ENCODE results near the gene CDH13. TPM values are rescaled to one million over a fixed set of nuclear protein-coding genes. Genes with fewer than 3 reads are reported as not detected.
A peak's percentile ranks its signal among the peaks of the same experiment; 100 is the strongest.

Gene CDH13
- total RNA-seq, 1 donor from 2014 or later: 81.1 TPM

GRCh38 chr16:82664181-82664580 lies 37.4 kb downstream of the CDH13 start:
- Mint-ChIP-seq H3K27me3 (ENCODE audit: unreplicated experiment) (peaks cover 6% of the 10 kb centered on the region), H3K36me3 (ENCODE audit: unreplicated experiment) (no peaks in the 10 kb centered on the region), H3K9me3 (ENCODE audit: unreplicated experiment) (peaks cover 2% of the 10 kb centered on the region), H3K4me1 (ENCODE audit: low read depth, unreplicated experiment) (peaks cover 6% of the 10 kb centered on the region), H3K27ac (ENCODE audit: unreplicated experiment) (no peak overlapping the region), H3K4me3 (ENCODE audit: unreplicated experiment) (no peak overlapping the region)
- DNase-seq: no peak
- TF ChIP-seq CTCF (IDR thresholded peaks at IDR 0.05; ENCODE audit: partially characterized antibody, unreplicated experiment): no peak

- no peak overlapping the region for H3K27ac Mint-ChIP-seq (ENCODE audit: unreplicated experiment)
- H3K27me3 Mint-ChIP-seq (ENCODE audit: unreplicated experiment): peaks cover 3% of the 10 kb centered on the region
- DNase-seq: no peak
- H3K9me3 Mint-ChIP-seq (ENCODE audit: unreplicated experiment): peaks cover 2% of the 10 kb centered on the region
- no peak overlapping the region for H3K4me3 Mint-ChIP-seq (ENCODE audit: unreplicated experiment)
- H3K36me3 Mint-ChIP-seq (ENCODE audit: unreplicated experiment): no peaks in the 10 kb centered on the region
- H3K4me1 Mint-ChIP-seq (ENCODE audit: low read depth, unreplicated experiment): peaks cover 5% of the 10 kb centered on the region
- no peak for TF ChIP-seq CTCF (IDR thresholded peaks at IDR 0.05; ENCODE audit: partially characterized antibody, unreplicated experiment)
Measured at GRCh38 chr16:82665025-82665424, 38.3 kb downstream of the CDH13 start.

DNA sequence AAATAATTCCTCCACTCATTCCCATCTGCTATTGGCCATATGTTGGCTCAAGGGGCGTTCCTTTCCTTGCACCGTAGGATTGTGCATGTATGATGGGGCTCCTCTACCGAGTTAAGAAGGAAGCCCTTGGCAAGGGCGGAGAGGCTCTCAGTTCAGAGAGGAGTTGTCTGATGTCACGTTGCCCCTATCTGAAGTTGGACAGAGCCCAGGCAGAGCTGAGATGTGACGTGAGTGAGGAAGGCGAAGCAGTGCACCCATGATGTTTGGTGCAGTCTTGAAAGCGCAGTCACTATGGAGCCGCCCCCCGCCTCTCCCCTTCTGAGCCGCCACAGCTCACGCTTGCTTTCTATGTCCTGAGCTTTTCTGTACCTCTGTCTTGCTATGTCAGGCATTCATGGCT lies 40.7 kb downstream of the CDH13 start:
- Mint-ChIP-seq H3K9me3 (ENCODE audit: unreplicated experiment) (peaks cover 5% of the 10 kb centered on the region), H3K4me1 (ENCODE audit: low read depth, unreplicated experiment) (no peaks in the 10 kb centered on the region)

GRCh38 chr16:82668094-82668493 lies 41.3 kb downstream of the CDH13 start:
- H3K36me3 Mint-ChIP-seq (ENCODE audit: unreplicated experiment): no peaks in the 10 kb centered on the region
- no peak for DNase-seq
- peaks cover 3% of the 10 kb centered on the region for H3K27me3 Mint-ChIP-seq (ENCODE audit: unreplicated experiment)
- no peak overlapping the region for H3K4me3 Mint-ChIP-seq (ENCODE audit: unreplicated experiment)
- H3K27ac Mint-ChIP-seq (ENCODE audit: unreplicated experiment): no peak overlapping the region
- no peaks in the 10 kb centered on the region for H3K4me1 Mint-ChIP-seq (ENCODE audit: low read depth, unreplicated experiment)
- peaks cover 5% of the 10 kb centered on the region for H3K9me3 Mint-ChIP-seq (ENCODE audit: unreplicated experiment)
- TF ChIP-seq CTCF (IDR thresholded peaks at IDR 0.05; ENCODE audit: partially characterized antibody, unreplicated experiment): no peak

More for the DNA sequence above, 40.7 kb downstream of the CDH13 start:
- H3K36me3 Mint-ChIP-seq (ENCODE audit: unreplicated experiment): no peaks in the 10 kb centered on the region
- no peak overlapping the region for H3K27ac Mint-ChIP-seq (ENCODE audit: unreplicated experiment)
- H3K27me3 Mint-ChIP-seq (ENCODE audit: unreplicated experiment): peaks cover 3% of the 10 kb centered on the region
- TF ChIP-seq CTCF (IDR thresholded peaks at IDR 0.05; ENCODE audit: partially characterized antibody, unreplicated experiment): no peak
- DNase-seq: no peak
- no peak overlapping the region for H3K4me3 Mint-ChIP-seq (ENCODE audit: unreplicated experiment)

DNA sequence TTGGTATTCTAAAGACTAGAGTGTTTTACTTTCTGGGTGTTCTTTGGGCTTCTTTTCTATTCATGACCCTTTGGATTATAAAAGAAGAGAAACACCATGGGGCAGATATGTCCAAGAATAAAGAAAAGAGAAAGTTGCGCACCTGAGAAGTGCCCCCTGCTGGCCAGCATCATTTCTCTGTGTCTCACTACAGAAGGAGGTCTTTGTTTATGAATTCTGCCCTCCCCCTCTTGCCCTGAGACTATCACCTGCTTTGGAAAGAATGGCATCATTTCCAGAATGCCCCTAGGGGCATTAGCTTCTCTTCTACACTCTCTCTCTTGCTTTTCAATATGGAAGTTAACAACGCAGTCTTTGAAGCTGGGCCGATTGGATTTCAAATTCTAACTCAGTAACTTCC lies 45.0 kb downstream of the CDH13 start:
- Mint-ChIP-seq H3K27ac (ENCODE audit: unreplicated experiment) (no peak overlapping the region), H3K4me3 (ENCODE audit: unreplicated experiment) (no peak overlapping the region), H3K9me3 (ENCODE audit: unreplicated experiment) (peaks cover 3% of the 10 kb centered on the region), H3K4me1 (ENCODE audit: low read depth, unreplicated experiment) (no peaks in the 10 kb centered on the region), H3K27me3 (ENCODE audit: unreplicated experiment) (peaks cover 2% of the 10 kb centered on the region), H3K36me3 (ENCODE audit: unreplicated experiment) (no peaks in the 10 kb centered on the region)
- TF ChIP-seq CTCF (IDR thresholded peaks at IDR 0.05; ENCODE audit: partially characterized antibody, unreplicated experiment): peak; percentile 56
- no peak for DNase-seq
